SW480 (cell line): ENCODE results near the gene PRKCE.
A peak's percentile ranks its signal among the peaks of the same experiment; 100 is the strongest.

Experiments used
- DNase-seq: peaks from one replicate; pipeline ENCODE4 v3.0.0-alpha.2; 2016; ENCODE audit warnings: low spot score

PRKCE gene

GRCh38 chr2:45755585-45756335 lies 104.3 kb downstream of the PRKCE start:
- no peak for DNase-seq

GRCh38 chr2:45758018-45758417 lies 106.5 kb downstream of the PRKCE start:
- no peak for DNase-seq

GRCh38 chr2:45759310-45759851 lies 107.9 kb downstream of the PRKCE start:
- no peak for DNase-seq

GRCh38 chr2:45761635-45762034 lies 110.2 kb downstream of the PRKCE start:
- DNase-seq: no peak

DNA sequence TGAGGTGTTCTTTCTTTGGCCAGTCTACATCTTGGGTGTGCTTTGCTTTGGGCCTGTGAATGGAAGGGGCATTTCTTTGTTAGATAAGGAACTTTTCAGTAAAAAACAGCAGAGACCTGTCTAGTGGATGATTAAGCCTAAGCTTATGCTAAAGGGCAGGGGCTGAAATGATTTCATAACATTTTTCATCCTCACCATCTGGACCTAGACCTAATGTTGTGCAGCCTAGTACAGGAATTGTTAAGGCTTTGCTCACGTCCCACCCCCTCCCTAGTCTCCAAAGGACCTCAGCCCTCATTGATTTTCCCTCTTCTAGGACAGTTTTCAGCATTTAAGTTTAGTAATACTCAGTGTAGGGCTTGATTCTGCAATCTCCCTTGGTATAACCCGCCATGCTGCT lies 111.8 kb downstream of the PRKCE start:
- no peak for DNase-seq

- no peak for DNase-seq
These were observed 112.3 kb downstream of the PRKCE start for GRCh38 chr2:45763797-45764196.

DNA sequence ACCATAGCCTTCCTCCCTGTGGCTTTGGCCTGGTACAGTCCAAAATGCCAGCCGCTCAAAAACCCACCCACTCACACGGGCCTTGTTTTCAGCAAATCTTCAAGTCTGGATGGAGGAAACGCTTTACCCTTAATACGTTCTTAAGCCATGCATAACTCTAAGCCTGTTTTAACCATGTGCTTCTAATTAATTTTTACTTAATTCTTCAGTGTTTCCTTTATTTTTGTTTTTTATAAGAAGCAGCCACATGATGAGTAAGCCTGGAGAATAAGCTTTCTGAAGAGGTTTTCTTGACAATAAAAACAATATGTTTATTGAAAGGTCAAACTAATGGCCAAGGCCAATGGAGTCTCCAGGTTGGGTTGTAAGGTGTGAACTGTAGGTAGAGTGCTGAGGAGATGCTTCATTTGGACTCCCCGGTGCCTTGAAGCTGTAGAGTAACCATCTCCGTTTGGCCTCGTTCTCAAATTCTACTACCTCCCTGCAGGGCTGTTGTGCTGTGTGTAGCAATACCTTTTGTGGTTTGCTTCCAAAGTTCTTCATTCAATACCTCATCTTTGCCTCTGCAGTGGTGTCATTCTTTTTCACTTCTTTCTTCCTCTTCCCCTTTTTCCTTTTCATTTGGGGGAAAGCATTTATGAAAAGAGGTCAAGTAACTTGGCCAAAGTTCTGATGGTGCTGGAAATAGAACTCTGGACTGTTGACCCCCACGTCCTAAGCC lies 113.7 kb downstream of the PRKCE start:
- no peak for DNase-seq

DNA sequence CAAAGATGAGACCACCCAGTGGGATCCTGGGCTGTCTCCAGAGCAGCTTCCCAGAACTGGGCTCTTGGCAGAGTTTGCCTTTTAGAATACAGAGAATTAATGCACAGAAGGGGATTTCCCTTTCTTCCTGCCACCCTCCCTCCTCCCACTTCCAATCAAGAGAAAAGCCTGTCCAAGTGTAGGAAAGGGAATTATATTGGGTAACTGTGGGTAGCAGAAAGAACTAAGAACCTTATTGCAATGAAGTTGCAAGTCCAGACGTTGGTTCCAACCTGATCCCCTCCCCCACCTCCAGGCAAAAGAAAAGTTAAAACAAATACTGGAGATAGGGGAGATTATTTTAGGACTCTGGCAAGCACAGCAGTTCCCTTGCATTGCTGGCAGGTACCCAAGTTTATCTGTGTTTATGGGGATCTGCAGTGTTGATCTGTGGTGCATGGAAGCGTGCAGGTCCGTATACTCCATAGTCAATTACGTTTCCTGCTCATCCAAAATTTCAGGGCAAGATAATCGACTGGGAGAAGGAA lies 114.3 kb downstream of the PRKCE start:
- DNase-seq: no peak

- DNase-seq: no peak
These were observed 116.7 kb downstream of the PRKCE start for GRCh38 chr2:45768208-45768607.

- no peak for DNase-seq
These were observed 117.6 kb downstream of the PRKCE start for GRCh38 chr2:45769056-45769455.

DNA sequence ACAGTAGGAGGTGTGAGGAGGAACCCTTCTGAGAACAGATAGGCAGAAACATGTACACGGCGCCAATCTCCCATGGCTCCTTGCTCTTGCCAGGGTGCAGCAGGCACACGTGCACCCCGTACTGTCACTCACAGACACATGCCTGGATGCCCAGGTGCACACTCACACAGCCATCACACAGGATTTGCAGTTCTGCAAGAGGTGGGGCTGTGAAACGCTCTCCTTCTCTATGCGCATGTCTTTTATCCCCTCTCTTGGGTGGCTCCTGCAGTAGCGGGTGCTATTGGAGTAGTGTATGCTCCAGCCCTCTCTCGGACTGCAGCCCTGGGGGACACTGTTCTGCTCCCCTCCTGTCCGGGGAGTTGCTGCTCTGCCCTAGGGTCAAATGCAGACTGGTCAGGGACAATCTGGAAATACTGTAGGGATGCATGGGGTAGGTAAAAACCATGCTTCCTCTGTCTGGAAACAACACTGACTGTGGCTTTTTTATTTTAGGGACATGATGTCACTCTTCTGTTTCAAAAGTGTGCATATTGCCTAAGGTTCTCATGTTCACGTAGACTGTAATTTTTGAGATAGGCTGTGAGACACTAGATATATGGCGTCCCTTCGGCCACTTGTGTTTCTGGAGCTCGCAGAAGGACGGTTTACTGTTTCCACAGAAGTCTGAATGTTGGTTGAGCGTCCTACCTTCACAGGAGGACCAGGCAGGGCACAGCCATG lies 118.5 kb downstream of the PRKCE start:
- no peak for DNase-seq

- no peak for DNase-seq
These were observed 119.3 kb downstream of the PRKCE start for GRCh38 chr2:45770811-45771210.

DNA sequence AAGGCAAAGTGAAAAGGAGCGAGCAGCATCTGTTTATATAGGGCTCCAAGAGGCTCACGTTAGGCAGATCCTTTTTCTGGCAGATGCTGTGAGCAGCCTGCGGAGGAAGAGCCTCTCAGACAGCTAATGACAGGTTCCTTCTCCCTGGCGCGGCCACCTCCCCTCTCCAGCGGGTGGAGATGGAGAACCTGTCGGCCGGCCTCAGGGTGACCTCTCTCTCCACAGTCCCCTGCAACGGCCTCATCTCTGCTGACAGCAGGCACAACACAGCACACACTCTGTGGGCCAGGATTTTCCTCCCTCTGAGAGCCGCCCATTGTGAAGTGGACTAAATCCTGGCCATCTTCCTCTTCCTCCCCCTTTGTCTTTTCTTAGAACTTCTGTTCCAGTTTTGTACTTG lies 119.8 kb downstream of the PRKCE start:
- DNase-seq: no peak

GRCh38 chr2:45772038-45772437 lies 120.6 kb downstream of the PRKCE start:
- DNase-seq: no peak

DNA sequence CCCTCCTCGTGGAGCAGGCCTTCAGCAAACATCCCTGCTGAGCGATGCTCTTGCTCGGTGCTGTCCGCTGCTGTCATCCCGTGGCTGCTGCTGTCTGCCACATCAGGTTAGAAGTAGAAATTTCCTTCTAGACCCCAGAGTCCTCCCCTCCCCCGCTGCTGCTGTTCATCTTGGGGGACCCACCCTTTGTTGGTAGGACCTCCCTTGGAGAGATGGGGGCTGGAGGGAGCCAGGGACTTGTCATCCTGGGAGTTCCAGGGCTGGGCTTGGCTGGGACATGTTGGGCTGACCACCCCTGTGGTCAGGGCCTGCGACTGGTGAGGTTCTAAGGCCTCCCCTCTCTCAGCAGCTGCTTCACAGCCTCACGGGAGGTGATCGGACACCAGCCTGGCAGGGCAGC lies 122.4 kb downstream of the PRKCE start:
- DNase-seq: no peak

DNA sequence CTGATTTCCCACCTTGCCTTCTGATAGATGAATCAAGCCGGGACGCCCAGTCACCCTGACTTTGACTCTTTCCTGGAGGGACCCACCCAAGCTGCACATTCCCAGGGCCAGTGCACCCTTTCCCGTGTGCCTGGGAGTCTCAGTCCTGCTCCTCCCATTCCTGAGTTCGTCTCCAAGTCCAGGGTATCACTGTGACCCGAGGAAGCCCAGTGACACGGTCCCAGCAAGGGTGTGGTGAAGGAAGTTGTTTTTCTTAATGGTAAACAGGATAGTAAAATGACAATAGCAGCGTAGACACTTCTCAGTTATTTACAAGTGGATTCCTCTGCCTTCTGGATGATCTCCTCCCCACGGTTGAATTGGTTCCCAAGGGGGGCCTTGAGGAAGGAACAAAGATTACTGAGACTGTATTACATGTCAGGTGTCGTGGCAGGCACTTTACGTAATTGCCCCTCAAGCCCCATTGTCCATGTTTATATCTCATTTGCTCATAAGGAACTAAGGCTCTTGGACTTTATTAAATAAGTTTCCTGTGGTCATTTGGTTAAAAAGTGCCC lies 123.3 kb downstream of the PRKCE start:
- no peak for DNase-seq

DNA sequence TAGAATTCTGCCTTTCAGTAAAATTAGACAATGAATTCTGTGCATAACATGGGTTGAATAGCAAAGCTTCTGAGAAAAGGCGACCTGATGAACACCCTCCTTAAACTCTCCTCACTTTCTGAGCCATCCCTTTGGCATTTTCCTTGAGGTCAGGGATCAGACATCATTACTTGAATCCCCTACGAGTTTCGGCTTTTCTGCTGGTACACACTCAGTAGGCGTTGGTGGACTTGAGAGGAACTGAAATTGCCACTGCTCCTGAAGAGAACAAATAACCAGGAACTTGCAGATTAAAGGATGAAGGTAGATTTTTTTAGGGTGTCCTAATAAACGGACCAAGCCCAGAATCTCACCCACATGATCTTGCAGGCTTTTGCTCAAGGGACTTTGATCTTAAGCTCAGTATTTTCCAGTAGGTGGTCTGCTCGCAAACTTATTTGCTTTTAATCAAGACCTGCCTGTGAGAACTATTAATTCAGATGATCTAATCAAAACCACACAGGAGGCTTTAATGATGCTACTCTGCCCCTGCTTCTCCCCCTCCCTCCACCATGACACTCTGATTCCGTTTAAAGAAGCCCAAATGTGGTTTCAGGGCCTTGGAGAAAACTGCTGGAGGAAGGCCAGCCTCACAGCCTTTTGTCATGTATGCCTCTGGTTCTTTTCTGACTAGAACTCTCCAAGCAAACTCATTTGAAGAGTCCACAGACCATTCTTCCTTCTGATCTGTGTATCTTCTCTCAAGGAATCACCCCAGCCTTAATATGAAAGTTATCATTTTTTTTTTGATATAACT lies 124.9 kb downstream of the PRKCE start:
- DNase-seq: no peak

- DNase-seq: no peak
These were observed 126.7 kb downstream of the PRKCE start for GRCh38 chr2:45777996-45778719.

DNA sequence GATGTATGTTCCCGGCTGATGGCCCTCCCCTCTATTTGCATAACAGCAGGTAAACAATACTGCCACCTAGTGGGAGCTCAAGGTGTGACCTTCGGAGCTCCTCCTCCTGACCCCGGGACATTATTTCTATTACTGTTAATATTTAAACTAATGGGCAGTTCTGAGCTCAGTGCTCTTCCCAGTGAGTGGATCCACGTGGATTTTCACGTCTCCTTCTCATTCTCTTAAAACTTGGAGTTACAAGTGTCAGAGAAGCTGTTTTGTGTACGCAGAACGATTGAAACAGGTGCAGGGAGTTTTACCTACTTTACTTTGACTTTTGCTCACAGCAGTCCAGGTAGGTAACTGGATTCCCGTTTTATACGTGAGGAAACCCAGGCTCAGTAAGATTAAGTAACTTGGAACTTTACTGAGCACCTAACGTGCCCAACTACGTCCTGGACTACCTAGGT lies 127.3 kb downstream of the PRKCE start:
- peak; percentile 61 for DNase-seq
